Measurements from ENCODE around the gene CDH24. TPM values are rescaled to one million over a fixed set of nuclear protein-coding genes. Genes with fewer than 3 reads are reported as not detected.

CDH24 gene
- total and polyA plus RNA-seq, 2 donors (not counting 1 experiment from before 2014, with no cell fraction given): 0.96 to 1.0 TPM

DNA sequence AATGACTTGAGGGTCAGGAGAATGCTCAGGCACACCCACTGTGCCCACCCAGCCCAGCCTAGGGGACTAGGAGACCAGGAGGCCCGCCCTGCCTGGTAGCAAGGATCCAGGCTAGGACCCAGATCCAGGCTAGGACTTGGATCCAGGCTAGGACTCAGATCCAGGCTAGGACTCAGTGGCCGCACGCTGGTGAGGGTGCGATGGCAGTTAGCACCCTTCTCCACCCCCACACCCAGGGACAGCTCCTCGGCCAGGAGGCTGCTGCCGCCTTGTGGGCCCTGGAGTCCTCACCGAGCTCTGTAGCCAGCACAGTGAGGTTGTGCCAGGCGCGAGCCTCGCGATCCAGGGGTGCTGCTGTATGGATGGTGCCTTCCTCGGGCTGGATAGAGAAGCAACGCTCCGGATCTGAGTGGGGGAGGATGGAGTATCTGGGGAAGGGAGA is 5.1 kb downstream of the CDH24 start:
- Mint-ChIP-seq H3K4me3 (no peak overlapping the region), H3K27ac (no peak overlapping the region), H3K27me3 (no peaks in the 10 kb centered on the region), H3K4me1 (peaks cover 14% of the 10 kb centered on the region), H3K9me3 (ENCODE audit: insufficient read depth) (no peaks in the 10 kb centered on the region)
- H3K9me3 ChIP-seq (ENCODE audit: control extremely low read depth in 1 of 3, control insufficient read depth in 2 of 3, insufficient read depth in 1 of 3, low read length in 2 of 3): no peaks in the 10 kb centered on the region
- TF ChIP-seq, protein P1, sequence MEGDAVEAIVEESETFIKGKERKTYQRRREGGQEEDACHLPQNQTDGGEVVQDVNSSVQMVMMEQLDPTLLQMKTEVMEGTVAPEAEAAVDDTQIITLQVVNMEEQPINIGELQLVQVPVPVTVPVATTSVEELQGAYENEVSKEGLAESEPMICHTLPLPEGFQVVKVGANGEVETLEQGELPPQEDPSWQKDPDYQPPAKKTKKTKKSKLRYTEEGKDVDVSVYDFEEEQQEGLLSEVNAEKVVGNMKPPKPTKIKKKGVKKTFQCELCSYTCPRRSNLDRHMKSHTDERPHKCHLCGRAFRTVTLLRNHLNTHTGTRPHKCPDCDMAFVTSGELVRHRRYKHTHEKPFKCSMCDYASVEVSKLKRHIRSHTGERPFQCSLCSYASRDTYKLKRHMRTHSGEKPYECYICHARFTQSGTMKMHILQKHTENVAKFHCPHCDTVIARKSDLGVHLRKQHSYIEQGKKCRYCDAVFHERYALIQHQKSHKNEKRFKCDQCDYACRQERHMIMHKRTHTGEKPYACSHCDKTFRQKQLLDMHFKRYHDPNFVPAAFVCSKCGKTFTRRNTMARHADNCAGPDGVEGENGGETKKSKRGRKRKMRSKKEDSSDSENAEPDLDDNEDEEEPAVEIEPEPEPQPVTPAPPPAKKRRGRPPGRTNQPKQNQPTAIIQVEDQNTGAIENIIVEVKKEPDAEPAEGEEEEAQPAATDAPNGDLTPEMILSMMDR (IDR thresholded peaks at IDR 0.05): no peak
- no peak for TF ChIP-seq EZH2 (IDR thresholded peaks at IDR 0.05; ENCODE audit: borderline replicate concordance, insufficient read depth, low read depth, low read length, poor library complexity, severe bottlenecking)
- CTCF ChIA-PET: interaction anchor here (1.3 to 19.1 kb wide), 2 partner anchors 66 to 134 kb away, joined by 3 to 1134 read pairs; partner anchors contain the start of gene AJUBA
- WGBS (ENCODE audit: insufficient coverage): 96% methylated on average over 11 of the region's 14 CpGs
- no peaks in the 10 kb centered on the region for H3K36me3 ChIP-seq (replicated peaks in 1 of 2; ENCODE audit: control extremely low read depth in 1 of 2, control insufficient read depth in 1 of 2, extremely low read depth in 1 of 2, insufficient read depth in 2 of 2, low read length in 1 of 2)
- H3K27me3 ChIP-seq (replicated peaks in 1 of 4; ENCODE audit: control extremely low read depth in 1 of 4, control insufficient read depth in 3 of 4, insufficient read depth in 4 of 4, low read length in 3 of 4): peaks cover 0 to 6% (median 0%) of the 10 kb centered on the region in 4 experiments
- H3K27ac ChIP-seq (ENCODE audit: low read length in 2 of 2): no peak overlapping the region
- H3K9ac ChIP-seq (ENCODE audit: low read length): no peak overlapping the region
- no peak for ATAC-seq (ENCODE audit: low read depth)
- H4K20me1 ChIP-seq (ENCODE audit: control insufficient read depth, insufficient read depth, low read length, poor library complexity, severe bottlenecking): no peaks in the 10 kb centered on the region
- no peaks in the 10 kb centered on the region for H3K79me2 ChIP-seq (ENCODE audit: control insufficient read depth, insufficient read depth, low read length)
- intact Hi-C loops (cut with micrococcal nuclease): loop anchor here (10.0 kb wide), 2 partner anchors 667 to 747 kb away; no protein-coding TSS in a partner anchor
- H3K4me1 ChIP-seq (ENCODE audit: control insufficient read depth in 2 of 2, insufficient read depth in 2 of 2, low read length in 2 of 2): peaks cover 10 to 13% of the 10 kb centered on the region in 2 donors
- POLR2A ChIA-PET: no interaction called here
- no peak overlapping the region for H3K4me2 ChIP-seq (replicated peaks; ENCODE audit: low read depth, low read length, poor library complexity, severe bottlenecking)
- no peak for DNase-seq
- H3K4me3 ChIP-seq (ENCODE audit: control extremely low read depth in 1 of 5, extremely low read depth in 1 of 5, insufficient read depth in 1 of 5, low read depth in 2 of 5, low read length in 4 of 5): no peak overlapping the region
- H2AFZ ChIP-seq (ENCODE audit: insufficient read depth, low read depth, low read length, poor library complexity, severe bottlenecking): no peak overlapping the region

- ChIA-PET POLR2A (no interaction called here), CTCF (interaction anchor here (1.1 to 19.1 kb wide), 3 partner anchors 9 to 66 kb away, joined by 3 to 1134 read pairs (median 4); partner anchors contain the start of gene AJUBA)
- Mint-ChIP-seq H3K27ac (no peak overlapping the region), H3K4me1 (peaks cover 8% of the 10 kb centered on the region), H3K27me3 (no peaks in the 10 kb centered on the region), H3K4me3 (no peak overlapping the region), H3K9me3 (ENCODE audit: insufficient read depth) (no peaks in the 10 kb centered on the region)
- Histone ChIP-seq H3K4me1 (ENCODE audit: control insufficient read depth in 2 of 2, insufficient read depth in 2 of 2, low read length in 2 of 2) (peaks cover 3 to 5% of the 10 kb centered on the region in 2 donors), H3K27ac (ENCODE audit: low read length in 2 of 2) (no peak overlapping the region), H3K27me3 (replicated peaks in 1 of 4; ENCODE audit: control extremely low read depth in 1 of 4, control insufficient read depth in 3 of 4, insufficient read depth in 4 of 4, low read length in 3 of 4) (no peaks in the 10 kb centered on the region), H3K9ac (ENCODE audit: low read length) (no peak overlapping the region), H3K79me2 (ENCODE audit: control insufficient read depth, insufficient read depth, low read length) (no peaks in the 10 kb centered on the region), H2AFZ (ENCODE audit: insufficient read depth, low read depth, low read length, poor library complexity, severe bottlenecking) (no peak overlapping the region), H4K20me1 (ENCODE audit: control insufficient read depth, insufficient read depth, low read length, poor library complexity, severe bottlenecking) (no peaks in the 10 kb centered on the region), H3K36me3 (replicated peaks in 1 of 2; ENCODE audit: control extremely low read depth in 1 of 2, control insufficient read depth in 1 of 2, extremely low read depth in 1 of 2, insufficient read depth in 2 of 2, low read length in 1 of 2) (no peaks in the 10 kb centered on the region), H3K4me3 (ENCODE audit: control extremely low read depth in 1 of 5, extremely low read depth in 1 of 5, insufficient read depth in 1 of 5, low read depth in 2 of 5, low read length in 4 of 5) (no peak overlapping the region), H3K9me3 (ENCODE audit: control extremely low read depth in 1 of 3, control insufficient read depth in 2 of 3, insufficient read depth in 1 of 3, low read length in 2 of 3) (no peaks in the 10 kb centered on the region), H3K4me2 (replicated peaks; ENCODE audit: low read depth, low read length, poor library complexity, severe bottlenecking) (no peak overlapping the region)
- ATAC-seq (ENCODE audit: low read depth) (no peak), DNase-seq (no peak)
- WGBS (ENCODE audit: insufficient coverage): 80% methylated on average over 2 of the region's 5 CpGs
- no peak for TF ChIP-seq EZH2 (IDR thresholded peaks at IDR 0.05; ENCODE audit: borderline replicate concordance, insufficient read depth, low read depth, low read length, poor library complexity, severe bottlenecking)
- TF ChIP-seq, protein P1 (IDR thresholded peaks at IDR 0.05): no peak
- intact Hi-C loops (cut with micrococcal nuclease): loop anchor here (10.0 kb wide), 2 partner anchors 667 to 747 kb away; no protein-coding TSS in a partner anchor
Observed at GRCh38 chr14:23051141-23052057, 5.9 kb downstream of the CDH24 start.

Measured in B cell (primary cell).